OCI-LY7 (cell line): ENCODE data around the gene WDR38. TPM values are rescaled to one million over a fixed set of nuclear protein-coding genes. Genes with fewer than 3 reads are reported as not detected.

Experiments
- BruUV-seq: library from RNA; stranded (reverse); fragments of 400-500 nt; replicated peaks from 2 replicates; lab custom pipeline; 2021; lab: Mats Ljungman, UMichigan
- CTCF ChIA-PET: fragments of 300-600 bp; sonication (Branson Sonifier 250); formaldehyde crosslinking; loops from one replicate; lab custom pipeline; 2022; ENCODE audit warnings: antibody characterized with exemption; ENCODE audit not compliant: unreplicated experiment; lab: Charles Lee
- POLR2A ChIA-PET: fragments of 300-600 bp; sonication (Branson Sonifier 250); formaldehyde crosslinking; loops from one replicate; lab custom pipeline; 2022; ENCODE audit warnings: antibody characterized with exemption; lab: Charles Lee
- DNase-seq: peaks from one replicate; pipeline ENCODE4 v3.0.0-alpha.2; 2015; ENCODE audit warnings: low spot score
- H2AFZ ChIP-seq: fragments of 200-600 bp; sonication (generic), shearing (Covaris generic); 2 replicates; pipeline ENCODE4 v1.6.1; 2014; ENCODE audit warnings: mild to moderate bottlenecking, antibody characterized with exemption, low read length, moderate library complexity
- H3K27ac ChIP-seq: fragments of 200-600 bp; sonication (generic); 2 replicates; pipeline ENCODE4 v1.5.1; 2014; ENCODE audit warnings: mixed run types, low read depth, mild to moderate bottlenecking, moderate library complexity, low read length, inconsistent platforms; ENCODE audit not compliant: poor library complexity, severe bottlenecking
- H3K36me3 ChIP-seq: fragments of 200-600 bp; sonication (generic); 2 replicates; pipeline ENCODE4 v1.6.1; 2014; ENCODE audit warnings: mild to moderate bottlenecking, antibody characterized with exemption, low read length, moderate library complexity, mixed read lengths; ENCODE audit not compliant: insufficient read depth
- H3K4me1 ChIP-seq: fragments of 200-600 bp; sonication (generic); 2 replicates; pipeline ENCODE4 v1.5.1; 2014; ENCODE audit warnings: mild to moderate bottlenecking, low read length; ENCODE audit not compliant: insufficient read depth, poor library complexity, severe bottlenecking
- H3K4me2 ChIP-seq: fragments of 200-600 bp; sonication (generic); 2 replicates; pipeline ENCODE4 v1.6.1; 2014; ENCODE audit warnings: mild to moderate bottlenecking, low read length
- H3K4me3 ChIP-seq: fragments of 200-600 bp; sonication (generic); 2 replicates; pipeline ENCODE4 v1.5.1; 2014; ENCODE audit warnings: mild to moderate bottlenecking, low read depth, low read length; ENCODE audit not compliant: poor library complexity, severe bottlenecking
- H3K79me2 ChIP-seq: fragments of 200-600 bp; sonication (generic); 2 replicates; pipeline ENCODE4 v1.6.1; 2016; ENCODE audit warnings: low read depth, mild to moderate bottlenecking, low read length, moderate library complexity, mixed read lengths; ENCODE audit not compliant: insufficient read depth
- H3K9me2 ChIP-seq: fragments of 200-600 bp; sonication (generic); 2 replicates; pipeline ENCODE4 v1.6.1; 2016; ENCODE audit warnings: mild to moderate bottlenecking, low read length, mixed read lengths; ENCODE audit not compliant: insufficient read depth
- H3K9me3 ChIP-seq: fragments of 200-600 bp; sonication (generic); 2 replicates; pipeline ENCODE4 v1.6.1; 2014; ENCODE audit warnings: mild to moderate bottlenecking, mixed run types, low read length, mixed read lengths
- H4K20me1 ChIP-seq: fragments of 200-600 bp; sonication (generic); 2 replicates; pipeline ENCODE4 v1.6.1; 2014; ENCODE audit warnings: mild to moderate bottlenecking, antibody characterized with exemption, low read length, moderate library complexity, mixed read lengths; ENCODE audit not compliant: insufficient read depth
- CTCF ChIP-seq: fragments of 200-600 bp; sonication (generic); conservative IDR thresholded peaks from 2 replicates; pipeline ENCODE4 v1.5.1; 2014; ENCODE audit warnings: mild to moderate bottlenecking, antibody characterized with exemption, low read length, moderate library complexity, mixed read lengths
- EZH2phosphoT487 ChIP-seq: fragments of 200-600 bp; sonication (generic); IDR thresholded peaks from 2 replicates; pipeline ENCODE4 v1.6.1; 2018; ENCODE audit warnings: low read depth, borderline replicate concordance, mild to moderate bottlenecking, mixed run types, antibody characterized with exemption, low read length, moderate library complexity, mixed read lengths
- intact Hi-C: fragments of 100-400 bp; cut with micrococcal nuclease; formaldehyde crosslinking; loops from one replicate; pipeline ENCODE4 v1.10.0; 2022; ENCODE audit not compliant: unreplicated experiment
- total RNA-seq, 2 experiments: library from RNA; depleted of rRNA in 1 of 2; stranded (reverse); fragments of >200 nt in 1 of 2; shearing (Covaris generic) in 1 of 2; gene quantifications; 2 replicates each; pipeline ENCODE4 v1.2.3, GENCODE V29; 2014 to 2022

The WDR38 gene
- total RNA-seq, 2 experiments from 2014 or later: not detected

GRCh38 chr9:124861342-124862229 lies 8.3 kb downstream of the WDR38 start, which contains the start of the genes ARPC5L and RPL35:
ARPC5L (plus strand) TSS chr9:124862130; CDS start chr9:124869291, 7,161 bp downstream.
RPL35 (minus strand) TSS chr9:124861957; CDS start chr9:124861912, 45 bp downstream.
- peak; percentile 97 for DNase-seq
- Histone ChIP-seq H3K79me2 (peaks cover 35% of the 10 kb centered on the region), H3K9me3 (no peaks in the 10 kb centered on the region), H3K4me2 (peak within 1 kb of the TSS; percentile 92), H3K9me2 (no peaks in the 10 kb centered on the region), H2AFZ (peak within 1 kb of the TSS; percentile 79; the same call in 1 of the 2 replicates), H3K36me3 (peaks cover 51% of the 10 kb centered on the region), H4K20me1 (peaks cover 25% of the 10 kb centered on the region), H3K4me3 (peak within 1 kb of the TSS; percentile 94), H3K4me1 (peaks cover 37% of the 10 kb centered on the region), H3K27ac (peak within 1 kb of the TSS; percentile 65)
- TF ChIP-seq CTCF (peak; percentile 64), EZH2phosphoT487 (no peak)
- intact Hi-C loops: loop anchor here (2.0 kb wide), 1 partner anchor 91 kb away; the partner anchor contains the start of gene NR6A1
- POLR2A ChIA-PET: interaction anchor here (0.5 to 2.1 kb wide), 9 partner anchors 11 to 1414 kb away, joined by 3 to 10 read pairs (median 4); no protein-coding TSS in a partner anchor
- CTCF ChIA-PET: interaction anchor here (0.6 kb wide), 1 partner anchor 82 kb away, joined by 4 read pairs; no protein-coding TSS in a partner anchor
- no TSS peak for BruUV-seq

- no peaks in the 10 kb centered on the region for H3K9me3 ChIP-seq
- CTCF ChIA-PET: no interaction called here
- DNase-seq: no peak
- H3K4me3 ChIP-seq: peak overlapping the region; percentile 15
- H2AFZ ChIP-seq: peak overlapping the region; percentile 17; the same call in 1 of the 2 replicates
- no peak for TF ChIP-seq CTCF
- POLR2A ChIA-PET: interaction anchor here (0.7 to 1.5 kb wide), 4 partner anchors 92 to 844 kb away, joined by 3 to 6 read pairs (median 4); partner anchors contain the start of genes MAPKAP1 and NR6A1
- peaks cover 33% of the 10 kb centered on the region for H3K36me3 ChIP-seq
- no TSS peak for BruUV-seq
- H3K4me2 ChIP-seq: peak overlapping the region; percentile 77
- no peaks in the 10 kb centered on the region for H3K9me2 ChIP-seq
- H3K4me1 ChIP-seq: peaks cover 52% of the 10 kb centered on the region
- peaks cover 25% of the 10 kb centered on the region for H4K20me1 ChIP-seq
- intact Hi-C loops: no loop called here
- H3K79me2 ChIP-seq: peaks cover 47% of the 10 kb centered on the region
- peak overlapping the region; percentile 4 for H3K27ac ChIP-seq
Measured at GRCh38 chr9:124863371-124863871, 10.2 kb downstream of the WDR38 start.
